Measurements from ENCODE around the gene CTDSP2. TPM values are rescaled to one million over a fixed set of nuclear protein-coding genes. Genes with fewer than 3 reads are reported as not detected.
A peak's percentile ranks its signal among the peaks of the same experiment; 100 is the strongest.
"Not testable (repeated sequence)": the region's sequence is repeated elsewhere in the genome, so short reads cannot be mapped to it uniquely, and the experiment has no call there.

Gene CTDSP2
- polyA plus RNA-seq, 4 donors = 35.1 to 143 (median 51.8) TPM

DNA sequence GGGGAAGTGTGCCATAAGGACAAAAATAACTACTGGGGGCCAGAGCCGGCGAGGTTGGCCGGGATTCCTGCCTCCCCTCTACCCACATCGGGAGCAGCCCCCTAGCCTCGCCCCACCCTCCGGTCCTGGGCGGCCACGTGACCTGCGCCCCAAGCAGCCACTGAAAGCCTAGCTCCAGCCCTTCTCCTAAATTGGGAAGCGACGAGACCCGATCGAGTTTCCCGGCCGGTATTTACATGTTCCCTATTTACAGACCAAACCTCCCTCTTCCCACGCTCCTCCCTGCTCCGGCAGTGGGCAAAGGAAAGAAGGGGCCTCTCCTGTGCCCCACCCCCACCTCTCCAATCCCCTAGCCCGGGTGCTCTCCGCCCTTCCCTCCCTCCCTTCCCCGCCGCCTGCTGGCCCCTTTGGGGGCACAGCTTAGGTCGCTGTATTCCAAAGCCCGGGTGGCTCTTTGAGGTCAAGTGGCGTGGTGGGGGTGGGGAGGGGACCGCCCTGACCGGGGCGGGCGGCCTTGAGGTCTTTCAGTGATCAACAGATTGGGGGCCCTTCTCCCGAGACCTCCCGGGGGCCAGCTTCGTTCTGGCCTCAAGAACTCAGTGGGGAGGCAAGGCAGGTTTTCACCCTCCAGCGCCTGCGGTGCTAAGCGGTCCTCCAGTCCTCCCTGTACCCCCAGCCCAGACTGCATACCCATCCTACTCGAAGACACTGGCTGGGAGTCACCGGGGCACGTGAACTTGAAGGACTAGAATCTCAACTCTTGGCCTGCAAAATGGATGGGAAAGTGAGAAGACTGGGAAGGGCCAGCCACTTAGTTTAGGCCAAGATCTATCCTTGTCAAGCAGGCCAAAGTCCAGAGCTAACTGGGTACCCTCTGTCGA lies 6.3 kb upstream of the CTDSP2 start:
- peaks cover 0 to 14% (median 1%) of the 10 kb centered on the region in 3 donors for H3K27me3 ChIP-seq (ENCODE audit: control insufficient read depth in 3 of 3, insufficient read depth in 3 of 3, low read length in 3 of 3)
- peaks cover 0 to 21% (median 0%) of the 10 kb centered on the region in 3 donors for H3K4me1 ChIP-seq (ENCODE audit: control insufficient read depth in 3 of 3, insufficient read depth in 2 of 3, low read depth in 1 of 3, low read length in 2 of 3)
- peaks cover 0 to 5% (median 0%) of the 10 kb centered on the region in 3 donors for H3K36me3 ChIP-seq (ENCODE audit: control insufficient read depth in 3 of 3, insufficient read depth in 2 of 3, low read depth in 1 of 3, low read length in 3 of 3)
- DNase-seq (peak in 1 of 2 donors; percentile 65), FAIRE-seq (no peak)
- H3K27ac ChIP-seq (ENCODE audit: low read depth in 1 of 3, low read length in 2 of 3) = peak overlapping the region in 2 of 3 donors; percentile 56 to 64
- H3K9me3 ChIP-seq (ENCODE audit: control insufficient read depth in 2 of 2, insufficient read depth in 1 of 2, low read depth in 1 of 2, low read length in 1 of 2) = peaks cover 0 to 3% of the 10 kb centered on the region in 2 donors
- 21 to 39% (median 39%) methylated on average over 33 to 38 of the region's 38 CpGs for WGBS, 3 donors
- H3K4me3 ChIP-seq (ENCODE audit: low read depth in 1 of 3, low read length in 3 of 3) = peak overlapping the region in 1 of 3 donors; percentile 37

DNA sequence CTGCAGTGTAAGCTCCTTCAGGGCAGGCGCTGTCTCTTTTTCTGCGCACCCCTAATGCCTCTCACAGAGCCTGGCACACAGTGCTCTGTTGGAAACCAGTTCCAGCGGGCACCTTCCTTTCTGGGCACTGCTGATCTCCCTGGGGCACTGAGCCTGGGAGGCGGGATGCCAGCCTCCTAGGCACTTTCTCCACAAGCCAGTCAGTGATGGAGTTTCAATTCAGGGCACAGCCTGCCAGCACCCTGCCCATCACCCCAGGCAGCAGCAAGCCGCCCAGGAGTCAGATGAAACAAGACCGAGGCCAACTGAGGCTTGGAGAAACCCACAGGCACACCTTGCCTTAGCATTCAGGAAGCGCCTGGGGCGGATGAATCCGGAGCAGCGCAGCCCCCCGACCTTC lies 5.7 kb upstream of the CTDSP2 start:
- Histone ChIP-seq H3K4me3 (ENCODE audit: low read depth in 1 of 3, low read length in 3 of 3) (peak overlapping the region in 1 of 3 donors; percentile 37), H3K4me1 (ENCODE audit: control insufficient read depth in 3 of 3, insufficient read depth in 2 of 3, low read depth in 1 of 3, low read length in 2 of 3) (peaks cover 0 to 22% (median 0%) of the 10 kb centered on the region in 3 donors), H3K36me3 (ENCODE audit: control insufficient read depth in 3 of 3, insufficient read depth in 2 of 3, low read depth in 1 of 3, low read length in 3 of 3) (peaks cover 0 to 5% (median 0%) of the 10 kb centered on the region in 3 donors), H3K27me3 (ENCODE audit: control insufficient read depth in 3 of 3, insufficient read depth in 3 of 3, low read length in 3 of 3) (peaks cover 0 to 14% (median 1%) of the 10 kb centered on the region in 3 donors), H3K27ac (ENCODE audit: low read depth in 1 of 3, low read length in 2 of 3) (peak overlapping the region in 2 of 3 donors; percentile 52 to 56), H3K9me3 (ENCODE audit: control insufficient read depth in 2 of 2, insufficient read depth in 1 of 2, low read depth in 1 of 2, low read length in 1 of 2) (peaks cover 0 to 3% of the 10 kb centered on the region in 2 donors)
- FAIRE-seq = no peak
- WGBS, 3 donors = 39 to 55% (median 53%) methylated on average over 11 of the region's 11 CpGs
- DNase-seq = no peak

DNA sequence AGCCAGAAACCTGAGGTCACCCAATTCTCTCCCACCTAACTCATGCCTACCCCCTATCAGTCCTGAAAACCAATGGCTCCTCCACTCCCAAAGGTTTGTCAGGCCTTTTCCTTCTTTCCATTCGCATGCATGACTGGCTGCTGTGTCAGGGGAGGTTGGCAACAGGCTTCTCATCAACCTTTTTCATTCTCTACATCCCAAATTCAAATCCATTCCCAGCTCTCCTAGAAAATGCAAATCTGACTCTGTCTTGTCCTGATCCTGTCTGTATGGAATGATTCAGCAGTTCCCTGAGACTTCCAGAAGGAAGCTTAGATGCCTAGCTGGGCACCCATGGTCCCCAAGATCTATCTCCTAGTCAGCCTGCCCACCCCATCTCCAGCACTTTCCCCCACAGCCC lies 5.0 kb upstream of the CTDSP2 start:
- Histone ChIP-seq H3K4me3 (ENCODE audit: low read depth in 1 of 3, low read length in 3 of 3) (no peak overlapping the region), H3K9me3 (ENCODE audit: control insufficient read depth in 2 of 2, insufficient read depth in 1 of 2, low read depth in 1 of 2, low read length in 1 of 2) (peaks cover 0 to 3% of the 10 kb centered on the region in 2 donors), H3K36me3 (ENCODE audit: control insufficient read depth in 3 of 3, insufficient read depth in 2 of 3, low read depth in 1 of 3, low read length in 3 of 3) (peaks cover 0 to 5% (median 0%) of the 10 kb centered on the region in 3 donors), H3K27me3 (ENCODE audit: control insufficient read depth in 3 of 3, insufficient read depth in 3 of 3, low read length in 3 of 3) (peaks cover 0 to 14% (median 1%) of the 10 kb centered on the region in 3 donors), H3K27ac (ENCODE audit: low read depth in 1 of 3, low read length in 2 of 3) (no peak overlapping the region), H3K4me1 (ENCODE audit: control insufficient read depth in 3 of 3, insufficient read depth in 2 of 3, low read depth in 1 of 3, low read length in 2 of 3) (peaks cover 0 to 24% (median 0%) of the 10 kb centered on the region in 3 donors)
- FAIRE-seq (no peak), DNase-seq (no peak)
- 84 to 94% (median 86%) methylated on average over 1 of the region's 1 CpG for WGBS, 3 donors

DNA sequence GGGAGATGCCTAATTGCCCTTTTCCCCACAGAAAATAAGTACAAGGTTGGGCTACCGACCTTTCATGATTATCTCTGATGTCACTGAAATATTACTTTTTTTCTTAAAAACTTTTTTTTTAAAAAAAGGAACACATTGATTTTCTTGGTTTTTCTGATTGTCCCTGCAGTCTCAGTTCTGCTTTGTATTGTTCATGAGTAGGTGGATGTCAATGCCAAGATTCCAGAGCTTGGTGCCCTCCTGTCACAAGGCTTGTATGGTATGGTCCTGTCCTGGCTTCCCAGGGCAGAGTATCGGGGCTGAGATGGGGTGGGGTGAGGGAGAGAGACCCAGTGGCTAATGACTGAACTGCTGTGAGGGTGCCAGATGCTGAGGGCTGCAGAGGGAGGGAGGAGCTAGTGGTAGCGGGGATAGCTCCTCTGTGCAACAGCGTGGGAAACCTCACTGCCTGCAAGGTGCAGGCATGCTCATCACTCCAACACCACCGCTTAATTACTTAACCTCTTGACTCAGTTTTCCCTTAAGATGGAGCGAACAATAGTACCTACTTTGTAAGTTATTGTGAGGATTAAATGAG lies 4.4 kb upstream of the CTDSP2 start:
- WGBS, 3 donors = 55 to 65% (median 62%) methylated on average over 6 of the region's 6 CpGs
- H3K36me3 ChIP-seq (ENCODE audit: control insufficient read depth in 3 of 3, insufficient read depth in 2 of 3, low read depth in 1 of 3, low read length in 3 of 3) = peaks cover 0 to 5% (median 0%) of the 10 kb centered on the region in 3 donors
- no peaks in the 10 kb centered on the region for H3K9me3 ChIP-seq (ENCODE audit: control insufficient read depth in 2 of 2, insufficient read depth in 1 of 2, low read depth in 1 of 2, low read length in 1 of 2)
- DNase-seq = no peak
- peaks cover 0 to 14% (median 1%) of the 10 kb centered on the region in 3 donors for H3K27me3 ChIP-seq (ENCODE audit: control insufficient read depth in 3 of 3, insufficient read depth in 3 of 3, low read length in 3 of 3)
- peaks cover 0 to 24% (median 0%) of the 10 kb centered on the region in 3 donors for H3K4me1 ChIP-seq (ENCODE audit: control insufficient read depth in 3 of 3, insufficient read depth in 2 of 3, low read depth in 1 of 3, low read length in 2 of 3)
- H3K4me3 ChIP-seq (ENCODE audit: low read depth in 1 of 3, low read length in 3 of 3) = no peak overlapping the region
- no peak overlapping the region for H3K27ac ChIP-seq (ENCODE audit: low read depth in 1 of 3, low read length in 2 of 3)
- FAIRE-seq = no peak

DNA sequence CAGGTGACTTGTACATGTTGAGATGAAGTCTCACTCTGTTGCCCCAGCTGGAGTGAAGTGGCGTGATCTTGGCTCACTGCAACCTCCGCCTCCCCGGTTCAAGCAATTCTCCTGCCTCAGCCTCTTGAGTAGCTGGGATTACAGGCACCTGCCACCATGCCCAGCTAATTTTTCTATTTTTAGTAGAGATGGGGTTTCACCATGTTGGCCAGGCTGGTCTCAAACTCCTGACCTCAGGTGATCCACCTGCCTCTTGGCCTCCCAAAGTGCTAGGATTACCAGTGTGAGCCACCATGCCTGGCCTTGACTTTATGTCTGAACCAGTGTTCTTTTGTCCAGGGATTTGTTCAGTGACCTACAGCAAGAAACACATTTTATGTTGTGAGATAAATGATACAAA lies 2.9 kb upstream of the CTDSP2 start:
- DNase-seq; H3K9me3 ChIP-seq (ENCODE audit: control insufficient read depth in 2 of 2, insufficient read depth in 1 of 2, low read depth in 1 of 2, low read length in 1 of 2); H3K36me3 ChIP-seq (ENCODE audit: control insufficient read depth in 3 of 3, insufficient read depth in 2 of 3, low read depth in 1 of 3, low read length in 3 of 3); FAIRE-seq; H3K4me3 ChIP-seq (ENCODE audit: low read depth in 1 of 3, low read length in 3 of 3); H3K27ac ChIP-seq (ENCODE audit: low read depth in 1 of 3, low read length in 2 of 3): not testable (repeated sequence)
- 89 to 96% (median 95%) methylated on average over 3 of the region's 3 CpGs for WGBS, 3 donors
- Histone ChIP-seq H3K27me3 (ENCODE audit: control insufficient read depth in 3 of 3, insufficient read depth in 3 of 3, low read length in 3 of 3) (peaks cover 0 to 14% (median 1%) of the 10 kb centered on the region in 3 donors), H3K4me1 (ENCODE audit: control insufficient read depth in 3 of 3, insufficient read depth in 2 of 3, low read depth in 1 of 3, low read length in 2 of 3) (peaks cover 0 to 24% (median 0%) of the 10 kb centered on the region in 3 donors)

DNA sequence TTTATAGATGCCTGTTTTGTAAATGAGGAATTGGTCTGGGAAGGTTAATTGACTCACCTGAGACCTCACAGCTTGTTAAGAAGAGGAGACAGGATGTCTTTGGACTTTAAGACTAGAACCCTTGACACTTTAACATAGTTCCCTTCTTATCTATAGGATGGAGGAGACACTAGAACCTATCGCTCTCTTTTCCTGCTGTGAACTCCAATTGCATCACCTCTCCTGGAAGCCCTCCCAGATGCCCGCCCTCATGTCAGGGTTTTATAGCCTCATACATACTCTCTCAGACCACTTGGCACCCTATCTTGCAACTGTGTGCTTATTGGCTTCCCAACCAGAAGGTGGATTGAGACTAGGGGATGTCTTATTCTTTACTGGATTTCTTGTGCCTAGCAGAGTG lies 2.5 kb upstream of the CTDSP2 start:
- DNase-seq (no peak), FAIRE-seq (no peak)
- peaks cover 0 to 10% (median 0%) of the 10 kb centered on the region in 3 donors for H3K36me3 ChIP-seq (ENCODE audit: control insufficient read depth in 3 of 3, insufficient read depth in 2 of 3, low read depth in 1 of 3, low read length in 3 of 3)
- no peaks in the 10 kb centered on the region for H3K9me3 ChIP-seq (ENCODE audit: control insufficient read depth in 2 of 2, insufficient read depth in 1 of 2, low read depth in 1 of 2, low read length in 1 of 2)
- peaks cover 0 to 14% (median 1%) of the 10 kb centered on the region in 3 donors for H3K27me3 ChIP-seq (ENCODE audit: control insufficient read depth in 3 of 3, insufficient read depth in 3 of 3, low read length in 3 of 3)
- no peak overlapping the region for H3K27ac ChIP-seq (ENCODE audit: low read depth in 1 of 3, low read length in 2 of 3)
- H3K4me1 ChIP-seq (ENCODE audit: control insufficient read depth in 3 of 3, insufficient read depth in 2 of 3, low read depth in 1 of 3, low read length in 2 of 3) = peaks cover 0 to 24% (median 0%) of the 10 kb centered on the region in 3 donors
- no peak overlapping the region for H3K4me3 ChIP-seq (ENCODE audit: low read depth in 1 of 3, low read length in 3 of 3)
- 53 to 77% (median 59%) methylated on average over 2 of the region's 2 CpGs for whole genome bisulfite sequencing, 3 donors

DNA sequence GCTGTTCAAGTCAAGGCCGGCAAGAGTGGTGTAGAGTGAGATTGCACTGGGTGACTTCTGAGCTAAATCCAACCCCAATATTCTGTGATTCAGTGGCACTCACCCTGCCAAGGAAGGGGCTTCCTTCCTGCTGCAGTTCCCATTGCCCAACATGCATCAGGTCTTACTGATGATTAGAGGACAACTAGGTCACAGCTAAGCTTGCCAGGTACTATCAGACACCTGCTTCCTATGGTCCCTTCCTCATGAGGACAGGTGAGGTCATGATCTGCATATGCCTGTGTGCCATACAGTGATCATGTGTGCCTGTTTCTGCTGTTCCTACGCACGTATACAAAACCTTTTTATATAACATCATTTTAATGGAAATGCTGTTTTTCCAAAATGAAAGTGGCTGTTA lies 1.7 kb upstream of the CTDSP2 start:
- WGBS, 3 donors = 86 to 94% (median 93%) methylated on average over 3 of the region's 3 CpGs
- DNase-seq (no peak), FAIRE-seq (no peak)
- peaks cover 0 to 14% (median 1%) of the 10 kb centered on the region in 3 donors for H3K27me3 ChIP-seq (ENCODE audit: control insufficient read depth in 3 of 3, insufficient read depth in 3 of 3, low read length in 3 of 3)
- no peak overlapping the region for H3K27ac ChIP-seq (ENCODE audit: low read depth in 1 of 3, low read length in 2 of 3)
- peaks cover 0 to 13% (median 0%) of the 10 kb centered on the region in 3 donors for H3K36me3 ChIP-seq (ENCODE audit: control insufficient read depth in 3 of 3, insufficient read depth in 2 of 3, low read depth in 1 of 3, low read length in 3 of 3)
- no peaks in the 10 kb centered on the region for H3K9me3 ChIP-seq (ENCODE audit: control insufficient read depth in 2 of 2, insufficient read depth in 1 of 2, low read depth in 1 of 2, low read length in 1 of 2)
- peaks cover under 1 to 25% (median 5%) of the 10 kb centered on the region in 3 donors for H3K4me1 ChIP-seq (ENCODE audit: control insufficient read depth in 3 of 3, insufficient read depth in 2 of 3, low read depth in 1 of 3, low read length in 2 of 3)
- no peak overlapping the region for H3K4me3 ChIP-seq (ENCODE audit: low read depth in 1 of 3, low read length in 3 of 3)

DNA sequence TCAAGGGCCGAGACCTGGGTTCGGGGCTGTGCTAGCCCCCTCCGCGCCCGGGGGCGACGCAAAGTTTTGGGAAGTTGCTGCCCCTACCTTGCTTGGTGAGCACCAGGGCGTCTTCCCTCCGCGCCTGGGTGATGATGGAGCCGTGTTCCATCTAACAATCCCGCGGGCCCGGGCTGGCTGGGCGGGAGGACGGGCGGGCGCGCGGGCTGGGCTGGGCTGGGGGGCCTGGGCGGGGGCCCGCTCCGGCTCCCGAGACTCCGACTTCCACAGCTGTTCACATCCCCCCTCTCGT lies 298 bp downstream of the CTDSP2 start:
- H3K4me3 ChIP-seq (ENCODE audit: low read depth in 1 of 3, low read length in 3 of 3) = peak overlapping the region; percentile 97 to 100 (median 99)
- peak overlapping the region; percentile 90 to 99 (median 98) for H3K27ac ChIP-seq (ENCODE audit: low read depth in 1 of 3, low read length in 2 of 3)
- H3K36me3 ChIP-seq (ENCODE audit: control insufficient read depth in 3 of 3, insufficient read depth in 2 of 3, low read depth in 1 of 3, low read length in 3 of 3) = peaks cover 0 to 10% (median 0%) of the 10 kb centered on the region in 3 donors
- H3K4me1 ChIP-seq (ENCODE audit: control insufficient read depth in 3 of 3, insufficient read depth in 2 of 3, low read depth in 1 of 3, low read length in 2 of 3) = peaks cover 9 to 30% (median 18%) of the 10 kb centered on the region in 3 donors
- FAIRE-seq = no peak
- no peak for DNase-seq
- WGBS, 3 donors = 0% methylated on average over 17 to 26 of the region's 26 CpGs
- H3K27me3 ChIP-seq (ENCODE audit: control insufficient read depth in 3 of 3, insufficient read depth in 3 of 3, low read length in 3 of 3) = peaks cover 0 to 2% (median 0%) of the 10 kb centered on the region in 3 donors
- no peaks in the 10 kb centered on the region for H3K9me3 ChIP-seq (ENCODE audit: control insufficient read depth in 2 of 2, insufficient read depth in 1 of 2, low read depth in 1 of 2, low read length in 1 of 2)

Measured in small intestine (tissue), 7 donors.